GM19467 (cell line): ENCODE measurements around the gene DAPL1.

ENCODE experiments used
- ATAC-seq: cut with Tn5 transposase; IDR thresholded peaks from one replicate; pipeline ENCODE4 v1.9.1; 2021; ENCODE audit warnings: mild to moderate bottlenecking, moderate library complexity; ENCODE audit not compliant: unreplicated experiment

The DAPL1 gene

DNA sequence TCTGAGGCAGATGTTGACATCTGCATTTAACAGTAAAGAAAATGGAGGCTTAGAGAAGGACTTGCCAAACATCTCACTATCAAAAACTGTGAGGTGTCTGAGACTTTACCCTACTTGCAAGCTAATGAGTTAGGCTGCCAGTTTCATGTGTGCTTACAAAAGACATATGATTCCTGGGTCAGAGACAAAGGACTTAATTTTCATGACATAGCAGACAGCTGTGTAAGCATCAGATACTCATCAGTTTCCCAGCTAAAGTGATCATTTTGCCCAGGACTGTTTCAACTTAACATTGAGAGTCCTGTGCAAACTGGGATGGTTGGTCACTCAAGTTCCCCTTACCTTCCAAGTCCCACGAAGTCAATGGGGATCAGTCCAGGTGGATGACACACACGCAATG is 18.9 kb upstream of the DAPL1 start:
- ATAC-seq, result no peak

DNA sequence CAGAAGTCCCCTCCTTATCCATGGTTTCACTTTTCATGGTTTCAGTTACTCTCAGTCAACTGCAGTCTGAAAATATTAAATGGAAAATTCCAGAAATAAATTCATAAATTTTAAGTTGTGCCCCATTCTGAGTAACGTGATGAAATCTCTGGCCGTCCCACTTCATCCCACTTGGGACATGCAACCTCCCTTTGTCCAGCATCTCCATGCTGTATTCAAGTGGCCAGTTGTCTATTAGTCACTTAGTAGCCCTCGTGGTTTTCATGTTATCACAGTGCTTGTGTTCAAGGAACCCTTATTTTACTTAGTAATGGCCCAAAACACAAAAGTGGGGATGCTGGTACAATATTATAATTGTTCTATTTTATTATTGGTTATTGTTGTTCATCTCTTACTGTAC is 18.0 kb upstream of the DAPL1 start:
- no peak for ATAC-seq

DNA sequence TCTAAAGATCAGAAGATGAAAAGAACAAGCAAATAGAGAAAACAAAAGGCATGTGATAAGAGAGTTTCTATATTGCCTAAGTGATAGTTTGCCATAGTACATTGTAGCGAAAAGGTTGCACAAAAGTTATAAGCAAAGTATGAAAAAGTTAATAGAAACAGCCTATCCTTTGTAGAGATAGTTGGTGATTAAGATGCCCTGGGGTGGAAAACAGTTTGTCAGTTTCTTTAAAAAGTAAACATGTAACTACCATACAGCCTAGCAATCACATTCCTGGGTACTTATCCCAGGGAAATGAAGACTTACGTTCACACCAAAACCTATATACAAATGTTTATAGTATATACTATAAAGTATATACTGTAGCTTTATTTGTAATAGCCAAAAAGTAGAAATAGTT is 16.9 kb upstream of the DAPL1 start:
- no peak for ATAC-seq

DNA sequence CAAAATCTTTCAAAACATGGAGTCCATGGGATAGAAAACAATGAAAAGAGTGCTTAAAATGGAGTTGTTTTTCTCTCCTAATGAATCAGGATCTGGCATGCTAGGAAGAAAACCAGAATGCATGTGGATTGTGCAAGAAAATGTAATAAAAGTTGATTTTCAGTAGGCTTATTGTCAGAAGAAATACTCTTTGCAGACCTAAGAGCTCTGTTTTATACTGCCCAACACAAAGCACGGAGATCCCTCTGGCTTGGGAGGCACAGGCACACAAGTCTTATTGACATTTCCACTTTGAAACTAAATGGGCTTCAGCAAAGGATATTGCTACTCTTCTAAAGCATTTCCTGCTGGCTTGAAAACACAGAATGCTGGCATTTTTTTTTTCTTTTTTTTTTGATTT is 15.5 kb upstream of the DAPL1 start:
- ATAC-seq, result no peak

DNA sequence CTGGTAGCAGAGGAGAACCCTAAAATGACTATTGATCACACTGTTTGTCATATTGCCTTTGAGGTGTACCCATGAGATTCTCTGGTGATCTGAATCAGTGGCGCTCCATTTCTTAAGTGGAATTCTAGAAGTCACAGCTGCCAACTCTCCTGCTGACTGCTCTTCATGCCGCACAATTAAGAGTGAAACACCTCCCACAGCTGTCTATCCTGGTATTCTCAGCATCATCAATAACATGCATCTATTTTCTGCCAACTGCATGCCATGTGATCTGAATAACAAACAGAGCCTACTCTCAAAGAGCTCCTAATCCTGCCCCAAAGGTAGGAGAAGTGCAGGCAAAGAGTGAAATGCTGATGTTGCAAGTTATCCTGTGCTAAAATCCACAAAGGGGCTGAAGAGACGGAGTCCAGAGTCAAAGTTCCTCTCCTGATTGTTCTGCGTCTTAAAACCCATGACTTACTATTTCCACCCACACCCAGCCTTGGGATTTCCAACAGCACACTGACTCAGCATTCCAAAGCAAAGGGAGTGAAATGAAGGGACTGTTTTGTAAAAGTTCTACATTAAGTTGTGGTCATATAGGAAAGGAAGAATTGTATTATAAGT is 13.7 kb upstream of the DAPL1 start:
- ATAC-seq, result no peak

DNA sequence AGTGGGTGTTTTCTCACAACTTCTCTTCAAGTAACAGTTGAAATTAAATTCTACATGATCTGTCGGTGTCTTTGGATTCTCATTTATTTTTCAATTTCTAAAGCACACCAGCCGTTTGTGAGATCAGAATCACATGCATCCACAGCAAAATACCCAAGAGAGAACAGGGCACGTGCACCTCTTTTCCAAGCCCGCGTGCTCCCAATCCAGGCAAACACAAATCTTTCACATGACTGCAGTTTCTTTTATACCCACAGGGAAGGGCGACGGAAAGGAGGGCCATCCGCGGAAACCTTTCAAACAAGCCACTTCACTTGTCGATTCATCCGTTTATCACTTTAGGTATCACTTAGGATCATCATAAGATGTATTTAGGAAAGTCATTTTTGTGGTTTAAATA is 13.0 kb upstream of the DAPL1 start:
- ATAC-seq, result no peak

DNA sequence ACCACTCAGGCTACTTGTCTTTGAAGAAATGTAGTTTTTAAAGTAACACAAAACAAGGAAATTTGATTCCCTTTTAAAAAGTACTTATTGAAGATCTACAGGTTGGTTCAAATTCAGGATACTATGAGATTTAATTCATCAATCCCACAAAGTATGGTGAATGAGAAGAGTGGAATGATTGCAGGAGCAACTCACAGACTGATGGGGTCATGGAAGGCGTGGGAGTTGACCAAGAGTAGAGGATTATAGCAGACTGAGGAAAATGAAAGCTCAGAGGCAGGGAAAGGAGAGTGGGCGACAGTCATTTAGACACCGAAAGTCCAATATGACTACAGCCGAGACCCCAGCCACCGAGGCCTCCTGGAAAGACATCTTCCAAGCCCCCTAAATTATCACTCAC is 12.5 kb upstream of the DAPL1 start:
- no peak for ATAC-seq

DNA sequence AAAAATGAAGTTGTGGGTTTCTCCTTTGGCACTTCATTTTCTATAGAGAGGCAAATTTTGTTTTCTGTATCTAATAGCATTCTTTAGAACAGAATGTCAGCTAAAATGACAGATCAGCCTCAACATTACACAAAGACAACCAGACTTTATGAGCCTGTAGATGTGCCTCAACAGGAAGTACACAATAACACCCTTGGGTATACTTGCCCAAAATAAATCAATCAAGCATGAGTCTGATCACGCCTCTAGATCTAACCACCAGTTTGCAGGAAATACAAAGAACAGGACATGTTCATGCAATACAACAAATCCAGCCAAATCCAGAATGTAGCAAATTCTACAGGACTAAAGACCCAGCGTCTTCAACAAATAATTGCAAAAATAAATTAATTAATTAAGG is 11.2 kb upstream of the DAPL1 start:
- no peak for ATAC-seq

DNA sequence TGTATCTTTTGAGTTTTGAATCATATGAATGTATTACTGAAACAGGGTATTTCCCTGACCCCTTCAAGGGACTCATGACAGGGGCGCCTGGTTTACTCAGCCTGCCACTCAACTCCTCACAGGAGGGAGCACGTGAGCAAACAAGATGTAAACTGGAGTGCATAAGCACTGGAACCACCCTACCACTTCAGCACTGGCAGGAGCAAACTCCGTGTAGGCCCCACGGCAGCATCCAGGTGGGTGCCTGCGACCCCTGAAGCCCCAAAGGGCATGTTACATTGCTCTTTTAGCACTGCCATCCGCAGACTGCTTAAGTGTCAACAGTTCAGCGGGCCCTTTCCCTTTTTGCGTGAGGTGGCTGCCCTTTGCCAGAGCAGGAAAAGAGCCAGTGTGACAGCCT is 8.2 kb upstream of the DAPL1 start:
- no peak for ATAC-seq

DNA sequence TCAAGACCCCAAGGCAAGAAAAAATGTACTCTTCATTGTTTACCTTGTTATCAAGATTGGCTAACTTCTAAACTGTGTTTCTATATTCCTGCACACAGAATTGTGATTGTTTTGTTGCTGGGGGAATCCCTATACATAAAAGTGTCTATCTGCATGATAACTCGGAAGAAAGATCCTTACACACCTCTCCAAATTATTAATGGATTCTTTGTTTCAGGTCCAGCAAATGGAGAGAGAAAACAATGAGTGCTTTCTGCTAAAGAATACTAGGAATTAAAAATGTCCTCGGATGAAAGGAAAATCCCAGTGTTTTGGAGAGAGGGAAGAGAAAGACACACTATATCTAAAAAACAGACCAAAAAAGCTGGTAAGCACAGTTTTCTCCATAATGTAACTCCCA is 6.2 kb upstream of the DAPL1 start:
- no peak for ATAC-seq

DNA sequence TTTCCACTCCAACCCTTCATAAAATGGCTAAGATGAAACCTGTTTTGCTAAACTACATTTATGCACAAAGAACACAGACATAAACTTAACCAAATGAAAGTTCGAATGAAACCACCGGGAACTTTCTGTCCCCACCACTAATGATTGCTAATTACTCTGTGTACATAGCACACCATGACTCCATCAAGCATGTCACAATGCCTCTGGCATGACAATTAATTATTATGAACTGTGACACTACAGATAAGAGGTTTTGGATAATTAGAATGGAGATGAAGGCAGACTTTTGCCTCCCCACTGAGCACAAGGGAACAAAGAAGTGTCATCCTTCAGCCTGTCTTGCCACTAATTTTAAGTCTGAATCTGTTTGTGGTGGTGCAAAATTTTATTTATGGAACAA is 1.5 kb downstream of the DAPL1 start:
- ATAC-seq, result no peak

DNA sequence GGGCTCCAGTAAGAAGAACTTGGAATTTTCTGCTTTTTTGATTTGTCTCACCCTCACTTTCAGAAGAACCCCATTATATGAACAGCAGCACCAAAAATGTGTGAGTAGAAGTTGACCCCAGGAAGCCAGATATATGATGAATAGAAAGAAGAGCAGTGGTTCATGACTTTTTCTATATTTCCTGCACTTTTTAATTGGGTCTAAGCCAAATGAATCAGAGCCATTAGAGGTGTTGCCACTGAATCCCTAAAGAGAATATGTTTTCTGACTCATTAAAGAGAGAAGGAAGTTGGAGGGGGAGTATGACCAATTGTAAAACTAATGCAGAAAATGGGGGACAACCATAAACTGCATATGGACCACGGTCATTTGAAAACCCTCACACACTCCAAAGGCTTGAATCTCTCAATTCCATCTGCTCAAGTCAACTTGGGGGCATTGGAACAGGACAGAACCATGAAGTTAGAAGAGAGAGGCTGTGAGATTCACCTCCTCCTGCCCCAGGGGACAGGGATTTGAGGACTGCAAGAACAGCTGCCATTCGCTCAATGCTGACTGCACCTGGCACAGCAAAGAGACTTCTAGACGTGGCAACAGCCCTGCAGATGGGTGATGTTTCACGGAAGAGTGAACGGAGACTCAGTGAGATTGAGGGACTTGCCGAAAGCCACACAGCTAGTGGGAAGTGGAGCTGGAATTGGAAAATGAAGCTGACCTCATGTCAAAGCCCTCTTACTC is 3.0 kb downstream of the DAPL1 start:
- ATAC-seq, result no peak

DNA sequence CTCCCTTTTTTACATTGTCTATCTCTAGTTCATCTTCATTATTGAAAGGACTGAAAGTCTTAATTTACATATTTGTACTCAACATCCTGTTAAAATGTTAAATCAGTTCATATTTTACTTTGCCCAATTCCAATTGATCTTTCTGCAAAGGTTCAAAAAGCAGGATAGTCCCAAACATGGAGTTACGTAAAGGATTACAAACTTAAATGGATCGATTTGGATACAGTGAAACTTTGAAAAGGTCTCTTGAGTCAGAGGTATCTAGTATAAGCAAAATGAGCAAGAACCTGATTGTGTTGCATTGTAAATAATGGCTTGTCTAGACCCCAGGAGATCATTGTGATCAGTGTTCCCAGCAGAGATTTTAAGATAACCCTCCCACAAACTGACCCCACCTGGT is 4.1 kb downstream of the DAPL1 start:
- no peak for ATAC-seq

DNA sequence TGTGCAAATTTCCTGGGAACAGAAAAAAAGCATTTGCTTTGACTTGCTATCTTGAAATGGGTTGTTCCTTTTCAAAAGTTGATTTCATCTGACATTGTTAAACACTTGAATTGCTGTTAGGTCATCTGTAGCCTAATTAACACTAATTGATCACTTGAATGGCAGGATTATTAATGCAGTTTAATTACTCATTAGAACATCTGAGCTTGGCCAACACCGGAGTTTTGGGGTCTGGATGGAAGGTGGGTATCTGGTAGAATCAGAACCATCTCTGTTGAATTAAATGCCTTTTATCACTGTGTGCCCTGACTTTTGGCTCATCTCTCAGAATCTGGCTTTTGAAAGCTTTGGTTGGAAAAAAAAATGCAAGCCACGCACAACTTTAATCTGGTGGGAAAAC is 8.4 kb downstream of the DAPL1 start:
- no peak for ATAC-seq

DNA sequence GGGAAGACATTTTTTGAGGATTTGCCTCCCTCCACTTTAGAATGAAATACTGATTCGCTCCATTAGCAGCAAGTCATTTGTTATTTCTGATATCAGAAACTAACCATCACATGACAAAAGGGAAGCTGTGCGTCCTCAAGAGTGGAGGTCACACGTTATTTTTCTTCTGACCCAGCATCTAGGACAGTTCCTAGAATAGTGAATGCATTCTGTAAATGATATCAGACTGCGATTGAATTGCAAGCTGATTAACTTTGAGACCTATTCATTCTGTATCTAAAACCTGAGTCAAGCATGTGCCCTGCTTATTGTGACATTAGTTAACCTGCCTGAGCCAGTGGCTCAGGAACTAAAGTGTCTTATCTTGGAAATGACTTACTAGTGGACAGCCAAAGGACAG is 10.1 kb downstream of the DAPL1 start:
- ATAC-seq, result no peak

DNA sequence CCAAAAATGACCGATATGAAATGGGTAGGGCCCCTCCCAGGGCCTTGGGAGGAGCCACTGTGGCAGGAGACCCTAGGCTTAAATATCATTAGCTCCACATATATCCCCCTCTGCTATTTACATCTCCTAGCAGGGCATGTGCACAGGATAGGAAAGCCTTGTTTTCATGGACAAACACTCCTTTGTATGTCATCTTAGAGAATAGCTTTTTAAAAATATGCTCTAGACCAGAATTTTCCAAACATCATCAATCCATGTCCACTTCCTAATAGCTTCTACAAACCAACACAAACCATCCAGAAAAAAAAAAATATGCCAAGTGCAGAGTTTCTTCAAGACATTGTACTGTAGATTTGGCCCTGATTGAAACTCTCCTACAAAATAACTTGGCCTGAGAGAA is 10.8 kb downstream of the DAPL1 start:
- no peak for ATAC-seq

DNA sequence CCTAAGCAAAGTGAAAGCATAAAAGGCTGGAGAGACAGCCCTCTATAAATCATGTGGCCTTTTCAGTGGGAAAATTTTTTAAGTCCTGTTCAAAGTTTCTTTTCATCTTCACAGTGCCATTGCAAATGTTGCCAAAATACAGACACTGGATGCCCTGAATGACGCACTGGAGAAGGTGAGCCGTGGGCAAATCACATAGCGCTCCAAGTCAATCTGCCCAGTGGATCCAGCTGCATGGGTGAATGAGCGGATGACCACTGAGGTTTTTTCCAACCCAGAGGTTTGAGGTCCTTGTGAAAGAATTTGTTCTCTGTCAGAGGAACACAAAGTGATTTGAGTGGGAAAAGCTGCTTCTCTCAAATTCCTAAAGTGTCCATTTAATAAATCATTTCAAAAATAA is 11.8 kb downstream of the DAPL1 start:
- no peak for ATAC-seq

DNA sequence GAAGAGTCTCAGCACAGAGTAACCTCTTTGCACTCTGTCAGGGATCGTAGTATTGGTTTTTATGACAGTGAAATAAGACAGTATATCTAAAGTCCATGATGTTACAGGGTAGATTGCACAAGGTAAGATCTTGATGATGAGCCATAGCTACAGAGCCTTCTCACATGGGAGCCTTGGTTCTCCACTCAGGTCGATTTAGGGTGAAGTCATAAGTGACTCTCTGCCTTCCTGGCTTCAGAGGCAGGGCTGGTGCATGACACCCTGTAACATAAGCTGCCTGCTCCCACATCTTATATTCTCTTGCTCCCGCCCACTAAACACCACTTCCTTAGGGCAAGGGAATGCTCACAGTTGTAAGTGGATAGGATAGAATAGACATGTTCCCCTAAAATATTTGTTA is 13.3 kb downstream of the DAPL1 start:
- ATAC-seq, result no peak

DNA sequence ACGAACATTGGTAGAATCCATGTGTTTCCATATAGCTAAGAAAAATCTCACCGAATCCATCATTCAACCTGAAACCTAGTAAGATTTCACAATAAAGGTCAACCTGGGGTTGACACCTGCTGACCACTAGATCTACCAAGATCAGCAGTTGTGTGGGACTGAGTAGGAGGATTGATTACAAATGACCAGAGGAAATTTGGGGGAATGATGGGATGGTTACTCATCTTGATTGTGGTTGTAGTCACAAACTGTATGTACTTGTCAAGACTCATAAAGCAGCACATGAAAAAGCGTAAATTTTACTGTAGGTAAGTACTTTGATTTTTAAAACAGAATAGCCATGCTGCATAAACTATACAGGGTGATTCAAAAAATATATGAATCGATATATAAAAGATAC is 14.7 kb downstream of the DAPL1 start:
- ATAC-seq, result no peak

DNA sequence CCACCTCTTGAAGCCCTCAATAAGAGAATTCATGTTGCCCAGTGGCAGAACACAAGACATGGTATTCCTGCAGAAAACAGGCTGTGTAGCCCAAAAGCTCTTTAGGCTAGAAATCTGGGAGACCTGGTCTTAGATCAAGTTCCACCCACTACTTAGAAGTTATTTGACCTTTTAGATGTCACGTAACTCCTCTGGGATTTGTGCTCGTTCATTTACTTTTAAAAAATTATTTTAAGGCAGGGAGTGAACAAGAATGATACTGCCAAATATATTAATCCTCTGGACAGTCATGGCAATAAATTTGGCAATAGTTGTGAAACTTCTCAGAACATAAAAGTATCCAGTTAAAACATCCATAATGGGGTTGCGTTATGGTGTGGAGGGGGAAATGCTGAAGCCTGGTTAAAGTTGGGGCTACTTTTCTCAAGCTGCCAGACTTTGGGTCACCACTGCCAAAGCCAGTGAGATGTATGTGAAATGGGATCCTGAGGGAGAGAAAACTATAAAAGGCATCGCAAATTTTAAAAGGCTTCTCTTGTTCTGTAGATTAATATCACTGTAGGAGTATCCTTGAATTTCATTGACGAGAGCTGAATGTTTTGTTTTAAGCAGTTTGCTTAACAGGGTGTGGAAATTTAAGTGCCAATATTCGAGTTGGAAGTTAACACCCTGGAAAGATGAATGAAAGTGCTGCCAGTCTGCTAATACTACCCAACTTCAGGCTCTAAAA is 15.8 kb downstream of the DAPL1 start:
- ATAC-seq, result no peak

DNA sequence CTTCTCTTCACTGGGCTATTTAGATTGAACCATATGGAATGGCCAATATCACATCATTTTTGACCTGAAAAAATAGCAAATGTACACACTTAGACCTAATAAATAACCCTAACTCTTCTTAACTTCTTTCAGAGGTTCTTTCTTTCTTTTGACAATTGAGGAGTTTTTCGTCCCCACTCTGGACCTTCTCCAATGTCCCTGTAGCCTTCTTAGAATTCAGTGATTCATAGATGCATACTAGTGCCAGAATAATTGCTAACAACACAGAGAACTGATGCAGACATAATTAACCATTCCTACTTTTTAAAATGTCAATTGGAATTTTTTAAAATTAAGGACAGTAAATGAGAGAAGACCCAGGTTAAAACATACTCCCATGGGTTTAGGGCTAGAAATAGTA is 20.0 kb downstream of the DAPL1 start:
- no peak for ATAC-seq

DNA sequence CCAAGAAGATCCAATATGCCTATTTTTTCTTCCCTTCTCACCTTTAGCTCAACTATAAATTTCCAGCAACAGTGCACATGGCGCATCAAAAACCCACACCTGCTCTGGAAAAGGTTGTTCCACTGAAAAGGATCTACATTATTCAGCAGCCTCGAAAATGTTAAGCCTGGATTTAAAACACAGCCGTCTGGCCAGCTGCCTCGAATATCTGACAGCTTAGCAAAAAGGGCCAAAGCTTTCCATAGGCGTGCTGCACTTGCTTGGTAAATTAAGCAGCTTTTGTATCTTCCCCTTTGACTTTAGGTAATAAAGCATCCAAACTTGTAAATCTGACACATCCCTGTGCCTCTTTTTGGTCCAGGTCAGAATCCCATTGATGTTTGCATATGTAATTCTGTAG is 20.5 kb downstream of the DAPL1 start:
- no peak for ATAC-seq
